HG03354 (cell line): ENCODE data around the gene OGDH.
"Not testable (repeated sequence)": the region's sequence is repeated elsewhere in the genome, so short reads cannot be mapped to it uniquely, and the experiment has no call there.

ENCODE experiments used
- ATAC-seq: cut with Tn5 transposase; IDR thresholded peaks from one replicate; pipeline ENCODE4 v1.9.1; 2021; ENCODE audit warnings: mild to moderate bottlenecking; ENCODE audit not compliant: unreplicated experiment, poor library complexity, severe bottlenecking

OGDH gene

GRCh38 chr7:44576228-44576627, 30.2 kb upstream of the OGDH start:
- ATAC-seq = no peak

- ATAC-seq = peak; percentile 35
These were observed 25.2 kb upstream of the OGDH start for GRCh38 chr7:44580945-44581878.

GRCh38 chr7:44581879-44582603, 24.4 kb upstream of the OGDH start, which contains the start of gene TMED4:
Gene TMED4 (minus strand): TSS chr7:44582231. CDS start chr7:44582206, 25 bp downstream.
- peak; percentile 91 for ATAC-seq

- ATAC-seq = no peak
These were observed 23.1 kb upstream of the OGDH start for GRCh38 chr7:44583146-44583865.

- ATAC-seq = peak; percentile 76
These were observed 18.4 kb upstream of the OGDH start for GRCh38 chr7:44587843-44588711.

GRCh38 chr7:44590910-44591309, 15.5 kb upstream of the OGDH start:
- no peak for ATAC-seq

GRCh38 chr7:44595934-44596635, 10.3 kb upstream of the OGDH start:
- no peak for ATAC-seq

GRCh38 chr7:44597181-44597580, 9.2 kb upstream of the OGDH start:
- not testable (repeated sequence) for ATAC-seq

- ATAC-seq = no peak
These were observed 7.2 kb upstream of the OGDH start for GRCh38 chr7:44599222-44599621.

- no peak for ATAC-seq
These were observed 3.9 kb upstream of the OGDH start for GRCh38 chr7:44602576-44602910.

- ATAC-seq = no peak
These were observed 3.2 kb upstream of the OGDH start for GRCh38 chr7:44603193-44603592.

- no peak for ATAC-seq
These were observed 1.5 kb upstream of the OGDH start for GRCh38 chr7:44604941-44605340.

GRCh38 chr7:44607141-44608068, 978 bp downstream of the OGDH start:
- ATAC-seq = no peak

- no peak for ATAC-seq
These were observed 2.7 kb downstream of the OGDH start for GRCh38 chr7:44608916-44609648.

GRCh38 chr7:44609829-44610228, 3.4 kb downstream of the OGDH start:
- ATAC-seq = no peak

- no peak for ATAC-seq
These were observed 8.8 kb downstream of the OGDH start for GRCh38 chr7:44615149-44615611.

GRCh38 chr7:44615793-44616192, 9.4 kb downstream of the OGDH start:
- ATAC-seq = no peak
